Iris pigment epithelial cell (primary cell): ENCODE results near the gene ACKR2.

Experiments
- DNase-seq: peaks from one replicate; pipeline ENCODE4 v3.0.0-alpha.2; 2011; ENCODE audit warnings: low read depth

ACKR2 gene

GRCh38 chr3:42829628-42830436 is 20.6 kb downstream of the ACKR2 start:
- DNase-seq, result no peak

GRCh38 chr3:42830437-42831320 is 21.4 kb downstream of the ACKR2 start:
- peak; percentile 47 for DNase-seq

- peak; percentile 46 for DNase-seq
These were observed 22.1 kb downstream of the ACKR2 start for GRCh38 chr3:42831321-42831713.

GRCh38 chr3:42836150-42837123 is 27.2 kb downstream of the ACKR2 start:
- no peak for DNase-seq

- no peak for DNase-seq
These were observed 29.3 kb downstream of the ACKR2 start for GRCh38 chr3:42838571-42838970.

- DNase-seq, result peak; percentile 77
These were observed 30.4 kb downstream of the ACKR2 start for GRCh38 chr3:42839616-42840015.

- no peak for DNase-seq
These were observed 32.1 kb downstream of the ACKR2 start for GRCh38 chr3:42841332-42841731.

- DNase-seq, result no peak
These were observed 34.6 kb downstream of the ACKR2 start for GRCh38 chr3:42843713-42844411.

GRCh38 chr3:42844412-42844713 is 35.1 kb downstream of the ACKR2 start:
- no peak for DNase-seq

GRCh38 chr3:42844815-42845214 is 35.6 kb downstream of the ACKR2 start:
- no peak for DNase-seq

GRCh38 chr3:42846685-42847522 is 37.7 kb downstream of the ACKR2 start:
- DNase-seq, result no peak

GRCh38 chr3:42847731-42848130 is 38.5 kb downstream of the ACKR2 start:
- no peak for DNase-seq

- DNase-seq, result no peak
These were observed 39.8 kb downstream of the ACKR2 start for GRCh38 chr3:42849017-42849416.

- no peak for DNase-seq
These were observed 41.0 kb downstream of the ACKR2 start for GRCh38 chr3:42850263-42850662.

GRCh38 chr3:42851228-42851834 is 42.1 kb downstream of the ACKR2 start:
- DNase-seq, result peak; percentile 17

- DNase-seq, result peak; percentile 77
These were observed 43.2 kb downstream of the ACKR2 start for GRCh38 chr3:42852441-42852840.

- DNase-seq, result no peak
These were observed 43.8 kb downstream of the ACKR2 start for GRCh38 chr3:42853056-42853455.

- peak; percentile 78 for DNase-seq
These were observed 44.6 kb downstream of the ACKR2 start for GRCh38 chr3:42853739-42854302.

GRCh38 chr3:42855219-42855546 is 45.9 kb downstream of the ACKR2 start:
- no peak for DNase-seq
